Measurements from ENCODE around the gene PMM1. TPM values are rescaled to one million over a fixed set of nuclear protein-coding genes. Genes with fewer than 3 reads are reported as not detected.

The PMM1 gene
- polyA plus RNA-seq, 6 donors from 2014 or later = 15.5 to 22.2 (median 17.4) TPM

- ATAC-seq (ENCODE audit: low read depth in 2 of 2) (no peak), DNase-seq (no peak)
- Mint-ChIP-seq H3K4me1 (peaks cover 0 to 2% (median 0%) of the 10 kb centered on the region in 3 donors), H3K36me3 (no peaks in the 10 kb centered on the region), H3K4me3 (no peak overlapping the region), H3K27ac (no peak overlapping the region), H3K27me3 (peaks cover 11 to 29% (median 17%) of the 10 kb centered on the region in 3 donors), H3K9me3 (no peaks in the 10 kb centered on the region)
These were observed 38.6 kb downstream of the PMM1 start for GRCh38 chr22:41550952-41551491.

GRCh38 chr22:41548830-41549211 lies 40.8 kb downstream of the PMM1 start:
- Mint-ChIP-seq H3K9me3 (no peaks in the 10 kb centered on the region), H3K36me3 (no peaks in the 10 kb centered on the region), H3K27ac (no peak overlapping the region), H3K4me3 (no peak overlapping the region), H3K27me3 (peaks cover 11 to 17% (median 16%) of the 10 kb centered on the region in 3 donors), H3K4me1 (peaks cover 13 to 15% (median 15%) of the 10 kb centered on the region in 3 donors)
- DNase-seq (no peak), ATAC-seq (ENCODE audit: low read depth in 2 of 2) (no peak)

DNA sequence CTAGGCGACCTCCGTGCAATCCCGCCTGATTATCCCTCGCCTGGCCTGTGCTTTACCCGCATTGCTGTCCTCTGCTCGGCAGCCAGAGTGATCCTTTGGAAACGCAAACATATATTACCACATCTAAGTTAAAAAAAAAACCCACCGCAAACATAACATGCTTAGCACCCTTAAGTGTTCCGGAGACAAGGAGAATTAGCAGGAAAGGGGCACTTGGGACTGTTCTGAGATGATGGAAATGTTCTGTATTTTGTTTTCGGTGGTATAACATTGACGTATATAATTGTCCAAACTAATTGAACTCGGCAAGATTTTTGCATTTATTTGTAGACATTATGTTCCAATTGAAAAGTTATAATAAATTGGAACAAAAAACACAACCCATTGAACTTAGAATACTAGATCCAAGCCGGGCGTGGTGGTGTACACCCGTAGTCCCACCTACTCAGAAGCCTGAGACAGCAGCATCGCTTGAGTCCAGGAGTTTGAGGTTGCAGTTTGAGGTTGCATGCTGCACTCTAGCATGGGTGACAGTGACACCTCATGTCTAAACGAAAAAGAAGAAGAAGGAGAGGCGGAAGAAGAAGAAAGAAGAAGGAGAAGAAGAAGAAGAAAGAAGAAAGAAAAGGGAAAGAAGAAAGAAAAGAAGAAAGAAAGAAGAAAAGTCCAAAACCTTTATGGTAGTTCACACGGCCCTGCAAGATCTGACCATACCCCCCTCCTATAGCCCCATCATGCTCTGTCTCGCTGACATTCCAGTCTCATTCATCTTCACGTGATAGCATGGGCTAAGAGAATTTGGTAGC lies 44.8 kb downstream of the PMM1 start:
- Mint-ChIP-seq H3K4me1 (peaks cover 30 to 45% (median 40%) of the 10 kb centered on the region in 3 donors), H3K36me3 (no peaks in the 10 kb centered on the region), H3K9me3 (no peaks in the 10 kb centered on the region), H3K27me3 (no peaks in the 10 kb centered on the region), H3K27ac (peak overlapping the region; percentile 92 to 99 (median 98)), H3K4me3 (peak overlapping the region; percentile 93 to 99 (median 98))
- no peak for DNase-seq
- ATAC-seq (ENCODE audit: low read depth in 2 of 2) = no peak

- peak within 1 kb of the TSS; percentile 93 to 99 (median 98) for H3K4me3 Mint-ChIP-seq
- DNase-seq (peak; percentile 95), ATAC-seq (ENCODE audit: low read depth in 2 of 2) (peak; percentile 96)
- H3K4me1 Mint-ChIP-seq = peaks cover 30 to 48% (median 40%) of the 10 kb centered on the region in 3 donors
- H3K36me3 Mint-ChIP-seq = no peaks in the 10 kb centered on the region
- H3K9me3 Mint-ChIP-seq = no peaks in the 10 kb centered on the region
- H3K27ac Mint-ChIP-seq = peak within 1 kb of the TSS; percentile 92 to 99 (median 98)
- H3K27me3 Mint-ChIP-seq = no peaks in the 10 kb centered on the region
These were observed 45.6 kb downstream of the PMM1 start, which contains the start of gene POLR3H for GRCh38 chr22:41543854-41544670. Gene POLR3H, minus strand, starts transcription at chr22:41544470. Its CDS starts 369 bp downstream, at chr22:41544101.

- H3K36me3 Mint-ChIP-seq = no peaks in the 10 kb centered on the region
- peak overlapping the region in 3 of 6 donors; percentile 14 to 63 (median 54) for H3K27ac Mint-ChIP-seq
- peak overlapping the region in 6 of 8 donors; percentile 36 to 98 (median 95) for H3K4me3 Mint-ChIP-seq
- H3K9me3 Mint-ChIP-seq = no peaks in the 10 kb centered on the region
- peaks cover 30 to 48% (median 40%) of the 10 kb centered on the region in 3 donors for H3K4me1 Mint-ChIP-seq
- DNase-seq (no peak), ATAC-seq (ENCODE audit: low read depth in 2 of 2) (no peak)
- no peaks in the 10 kb centered on the region for H3K27me3 Mint-ChIP-seq
These were observed 47.4 kb downstream of the PMM1 start for GRCh38 chr22:41542224-41542623.

DNA sequence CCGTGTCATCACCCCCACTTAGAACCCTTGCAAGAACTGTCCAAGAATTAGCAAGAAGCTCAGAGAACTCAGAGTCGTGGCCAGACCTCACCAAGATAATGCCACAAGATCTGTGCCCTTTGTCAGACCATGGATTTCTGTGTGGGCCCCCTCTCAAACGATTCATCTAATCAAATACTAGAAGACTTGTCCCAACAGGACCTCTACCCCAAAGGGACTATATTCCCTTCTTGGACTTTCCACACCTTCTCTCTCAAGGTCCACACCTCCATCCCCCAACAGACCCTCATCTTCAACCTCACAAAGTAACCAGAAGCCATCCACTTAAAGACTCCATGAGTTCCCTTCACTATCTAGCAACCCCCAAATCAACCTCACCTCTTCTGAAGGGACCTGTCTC lies 48.2 kb downstream of the PMM1 start:
- no peaks in the 10 kb centered on the region for H3K27me3 Mint-ChIP-seq
- ATAC-seq (ENCODE audit: low read depth in 2 of 2) (no peak), DNase-seq (no peak)
- peaks cover 30 to 50% (median 40%) of the 10 kb centered on the region in 3 donors for H3K4me1 Mint-ChIP-seq
- H3K36me3 Mint-ChIP-seq = no peaks in the 10 kb centered on the region
- H3K4me3 Mint-ChIP-seq = peak overlapping the region in 3 of 8 donors; percentile 11 to 93 (median 81)
- H3K9me3 Mint-ChIP-seq = no peaks in the 10 kb centered on the region
- peak overlapping the region in 5 of 6 donors; percentile 27 to 77 (median 60) for H3K27ac Mint-ChIP-seq

DNA sequence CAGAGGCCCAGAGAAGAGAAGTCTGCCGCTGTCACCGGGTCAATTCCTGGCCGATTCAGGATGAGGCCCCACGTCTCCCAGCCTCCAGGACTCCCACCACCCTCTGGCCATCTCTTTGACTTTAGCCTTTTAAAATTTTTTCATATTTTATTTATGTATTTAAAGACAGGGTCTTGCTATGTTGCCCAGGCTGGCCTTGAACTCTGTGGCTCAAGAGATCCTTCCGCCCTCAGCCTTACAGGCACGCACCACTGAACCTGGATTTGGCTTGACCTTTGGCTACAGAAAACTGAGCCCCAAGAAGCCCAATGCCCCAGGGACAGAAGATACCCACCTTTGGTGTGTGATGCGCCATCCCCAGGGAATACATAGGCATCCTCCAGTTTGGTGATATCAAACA lies 49.3 kb downstream of the PMM1 start:
- H3K4me3 Mint-ChIP-seq = peak overlapping the region in 1 of 8 donors; percentile 43
- ATAC-seq (ENCODE audit: low read depth in 2 of 2) (no peak), DNase-seq (no peak)
- H3K4me1 Mint-ChIP-seq = peaks cover 31 to 49% (median 40%) of the 10 kb centered on the region in 3 donors
- peak overlapping the region in 4 of 6 donors; percentile 34 to 61 (median 58) for H3K27ac Mint-ChIP-seq
- no peaks in the 10 kb centered on the region for H3K27me3 Mint-ChIP-seq
- H3K36me3 Mint-ChIP-seq = no peaks in the 10 kb centered on the region
- H3K9me3 Mint-ChIP-seq = no peaks in the 10 kb centered on the region

- DNase-seq = no peak
- H3K27ac Mint-ChIP-seq = peak overlapping the region in 3 of 6 donors; percentile 24 to 56 (median 33)
- H3K27me3 Mint-ChIP-seq = no peaks in the 10 kb centered on the region
- H3K9me3 Mint-ChIP-seq = no peaks in the 10 kb centered on the region
- peaks cover 31 to 45% (median 36%) of the 10 kb centered on the region in 3 donors for H3K4me1 Mint-ChIP-seq
- peaks cover 0 to 4% of the 10 kb centered on the region in 2 donors for H3K36me3 Mint-ChIP-seq
- ATAC-seq (ENCODE audit: low read depth in 2 of 2) = no peak
- H3K4me3 Mint-ChIP-seq = peak overlapping the region in 1 of 8 donors; percentile 73
These were observed 49.7 kb downstream of the PMM1 start for GRCh38 chr22:41540006-41540315.

DNA sequence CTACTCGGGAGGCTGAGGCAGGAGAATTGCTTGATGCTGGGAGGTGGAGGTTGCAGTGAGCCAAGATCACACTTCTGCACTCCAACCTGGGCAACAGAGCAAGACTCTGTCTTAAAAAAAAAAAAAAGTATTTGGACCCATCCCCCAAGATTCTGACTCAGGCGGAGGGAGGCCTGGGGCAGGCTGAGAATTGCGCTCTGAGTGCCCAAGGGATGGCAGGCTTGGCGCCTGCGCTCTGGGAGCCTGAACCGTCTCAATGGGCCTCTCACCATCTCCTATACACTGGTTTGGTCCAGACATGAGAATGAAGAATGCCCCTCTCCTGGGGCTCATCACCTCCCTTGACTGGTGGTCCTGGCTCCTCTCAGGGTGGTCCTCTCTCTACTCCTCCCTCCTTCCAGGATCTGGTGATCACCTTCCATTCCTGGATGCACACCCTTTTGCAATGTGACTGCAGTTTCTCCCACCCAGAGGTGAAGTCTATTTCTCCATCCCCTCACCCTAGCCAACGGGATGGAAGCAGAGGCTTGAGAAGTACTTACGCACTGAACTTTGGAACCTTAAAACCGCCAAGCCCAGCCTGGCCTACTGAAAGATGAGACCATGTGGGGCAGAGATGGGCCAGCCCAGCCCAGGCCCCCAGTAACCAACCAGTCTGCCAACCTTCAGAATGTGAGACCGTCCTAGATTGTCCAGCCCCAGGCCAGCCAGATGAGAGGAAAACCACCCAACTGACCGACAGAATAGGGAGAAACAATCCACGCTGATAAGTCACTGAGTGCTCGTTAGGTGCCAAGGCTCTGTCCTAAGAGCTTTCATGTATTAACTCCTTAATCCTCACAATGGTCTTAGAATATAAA lies 50.3 kb downstream of the PMM1 start:
- peak overlapping the region in 1 of 8 donors; percentile 73 for H3K4me3 Mint-ChIP-seq
- H3K9me3 Mint-ChIP-seq = no peaks in the 10 kb centered on the region
- ATAC-seq (ENCODE audit: low read depth in 2 of 2) (no peak), DNase-seq (no peak)
- H3K27me3 Mint-ChIP-seq = no peaks in the 10 kb centered on the region
- peaks cover 0 to 4% of the 10 kb centered on the region in 2 donors for H3K36me3 Mint-ChIP-seq
- H3K4me1 Mint-ChIP-seq = peaks cover 26 to 39% (median 30%) of the 10 kb centered on the region in 3 donors
- H3K27ac Mint-ChIP-seq = peak overlapping the region in 3 of 6 donors; percentile 35 to 82 (median 81)

DNA sequence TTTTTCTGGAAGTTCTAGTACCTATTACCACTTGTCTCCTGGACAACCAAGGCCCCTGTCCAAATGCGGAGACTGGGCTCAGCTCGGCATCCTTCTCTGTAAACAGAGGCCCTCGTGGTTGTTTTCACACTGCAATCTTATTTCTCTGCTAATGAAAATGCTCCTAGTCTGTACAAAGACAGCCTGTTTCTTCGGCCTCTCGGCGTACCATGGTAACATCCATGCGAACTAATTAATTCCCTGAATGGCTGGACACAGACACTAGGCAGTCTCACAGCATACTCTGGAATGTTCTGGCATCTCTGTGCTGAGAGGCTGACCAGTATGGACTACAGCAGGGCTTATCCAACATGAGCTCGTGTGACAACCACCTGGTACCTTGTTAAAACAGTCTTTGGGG lies 51.1 kb downstream of the PMM1 start:
- ATAC-seq (ENCODE audit: low read depth in 2 of 2) (no peak), DNase-seq (no peak)
- Mint-ChIP-seq H3K36me3 (peaks cover 0 to 4% of the 10 kb centered on the region in 2 donors), H3K9me3 (no peaks in the 10 kb centered on the region), H3K4me3 (no peak overlapping the region), H3K4me1 (peaks cover 20 to 37% (median 23%) of the 10 kb centered on the region in 3 donors), H3K27me3 (no peaks in the 10 kb centered on the region), H3K27ac (no peak overlapping the region)

- Mint-ChIP-seq H3K27ac (peak overlapping the region in 1 of 6 donors; percentile 62), H3K9me3 (no peaks in the 10 kb centered on the region)
These were observed 52.4 kb downstream of the PMM1 start for GRCh38 chr22:41537203-41537602.

GRCh38 chr22:41535244-41535643 lies 54.4 kb downstream of the PMM1 start:
- peak overlapping the region in 1 of 6 donors; percentile 93 for H3K27ac Mint-ChIP-seq
- DNase-seq (no peak), ATAC-seq (ENCODE audit: low read depth in 2 of 2) (no peak)
- no peaks in the 10 kb centered on the region for H3K27me3 Mint-ChIP-seq
- no peak overlapping the region for H3K4me3 Mint-ChIP-seq
- H3K36me3 Mint-ChIP-seq = peaks cover 0 to 4% of the 10 kb centered on the region in 2 donors
- no peaks in the 10 kb centered on the region for H3K9me3 Mint-ChIP-seq
- H3K4me1 Mint-ChIP-seq = peaks cover 0 to 11% (median 4%) of the 10 kb centered on the region in 3 donors

More at GRCh38 chr22:41537203-41537602, 52.4 kb downstream of the PMM1 start:
- H3K36me3 Mint-ChIP-seq = peaks cover 0 to 4% of the 10 kb centered on the region in 2 donors
- DNase-seq (no peak), ATAC-seq (ENCODE audit: low read depth in 2 of 2) (no peak)
- no peaks in the 10 kb centered on the region for H3K27me3 Mint-ChIP-seq
- H3K4me3 Mint-ChIP-seq = no peak overlapping the region
- peaks cover 10 to 27% (median 13%) of the 10 kb centered on the region in 3 donors for H3K4me1 Mint-ChIP-seq
